ENCODE measurements around the gene RNF115. TPM values are rescaled to one million over a fixed set of nuclear protein-coding genes. Genes with fewer than 3 reads are reported as not detected.

The RNF115 gene
- polyA plus RNA-seq, 1 of the 3 experiments (the other 2 are of a cell fraction), result 4.8 TPM

DNA sequence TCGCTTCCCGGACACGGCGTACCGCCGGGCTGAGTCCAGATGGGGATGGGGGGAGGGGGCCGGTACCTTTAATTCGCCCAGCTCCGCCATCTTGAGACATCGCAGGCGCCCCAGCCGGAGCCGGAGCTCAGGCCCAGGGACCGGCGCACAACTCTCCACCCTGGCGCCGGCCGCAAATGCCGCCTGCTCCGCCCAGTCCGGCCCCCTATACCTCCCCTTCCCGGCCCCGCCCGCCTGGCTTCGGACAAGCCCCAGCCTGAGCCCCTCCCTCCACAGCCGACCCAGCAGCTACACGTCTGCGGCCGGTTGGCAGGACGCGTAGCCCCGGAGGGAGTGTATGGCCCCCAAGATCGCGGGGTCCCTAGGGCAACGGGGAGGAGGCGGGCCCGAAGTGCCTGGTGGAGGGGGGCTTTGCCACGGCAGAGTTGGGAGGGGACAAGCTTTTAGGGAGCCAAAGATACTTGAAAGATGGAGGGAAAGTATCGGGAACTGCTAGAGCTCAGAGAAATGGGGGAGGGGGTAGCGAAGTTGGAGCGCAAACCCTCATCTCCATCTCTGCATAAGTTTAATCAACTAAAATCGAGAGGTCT lies 35.1 kb upstream of the RNF115 start, which contains the start of gene PIAS3:
Gene PIAS3, minus strand, starts transcription at position 181 of the 590 bp plus-strand sequence. Its CDS starts 91 bp downstream, at position 90.
- Histone ChIP-seq H3K27ac (ENCODE audit: low read depth in 2 of 2, low read length in 1 of 2) (peak within 1 kb of the TSS; percentile 83 to 95), H3K27me3 (ENCODE audit: insufficient read depth) (no peaks in the 10 kb centered on the region), H2AFZ (ENCODE audit: low read depth) (peak within 1 kb of the TSS; percentile 88), H3K9me2 (no peaks in the 10 kb centered on the region), H3K9ac (peak within 1 kb of the TSS; percentile 77), H3K36me3 (replicated peaks in 1 of 2; ENCODE audit: control insufficient read depth in 1 of 2, insufficient read depth in 2 of 2, low read length in 1 of 2) (peaks cover 21 to 23% of the 10 kb centered on the region in 2 experiments), H3K79me2 (ENCODE audit: insufficient read depth) (peaks cover 20% of the 10 kb centered on the region), H3F3A (replicated peaks; ENCODE audit: insufficient read depth) (no peaks in the 10 kb centered on the region), H3K4me1 (ENCODE audit: control insufficient read depth in 1 of 2, insufficient read depth in 2 of 2, low read depth in 1 of 2, low read length in 1 of 2) (peaks cover 8 to 9% of the 10 kb centered on the region in 2 experiments; a peak in 3 of 4 replicates), H3K9me3 (no peaks in the 10 kb centered on the region), H4K20me1 (ENCODE audit: insufficient read depth) (no peaks in the 10 kb centered on the region; the same call in 1 of the 2 replicates), H3K4me2 (peak within 1 kb of the TSS; percentile 76), H3K4me3 (ENCODE audit: low read depth in 2 of 2, low read length in 1 of 2) (peak within 1 kb of the TSS; percentile 66 to 83)
- 1% methylated on average over 18 of the region's 42 CpGs for WGBS (ENCODE audit: low lambda C conversion rate)
- ChIA-PET POLR2A (interaction anchor here (0.9 to 4.6 kb wide), 13 partner anchors 9 to 176 kb away, joined by 3 to 66 read pairs (median 4); partner anchors contain the start of genes ANKRD34A, ANKRD35, LIX1L and NUDT17), CTCF (interaction anchor here (0.5 to 9.4 kb wide), 12 partner anchors 9 to 148 kb away, joined by 3 to 162 read pairs (median 4); partner anchors contain the start of genes LIX1L and NUDT17)
- peak; percentile 98 for DNase-seq
- peak; percentile 38; the same call in 1 of the 2 replicates for TF ChIP-seq MXI1 (IDR thresholded peaks at IDR 0.05; ENCODE audit: low read depth, low read length)
- TF ChIP-seq RFX5 (IDR thresholded peaks at IDR 0.05; ENCODE audit: low read length), result no peak
- no peak for TF ChIP-seq NFIC (IDR thresholded peaks at IDR 0.05; ENCODE audit: borderline replicate concordance)
- TF ChIP-seq SIN3A (IDR thresholded peaks at IDR 0.05; ENCODE audit: borderline replicate concordance, low read depth, low read length), result peak; percentile 40; the same call in 1 of the 2 replicates
- TF ChIP-seq GATA2 (CRISPR knock-in tag; IDR thresholded peaks at IDR 0.05), result no peak
- TF ChIP-seq, protein P1, sequence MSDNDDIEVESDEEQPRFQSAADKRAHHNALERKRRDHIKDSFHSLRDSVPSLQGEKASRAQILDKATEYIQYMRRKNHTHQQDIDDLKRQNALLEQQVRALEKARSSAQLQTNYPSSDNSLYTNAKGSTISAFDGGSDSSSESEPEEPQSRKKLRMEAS (IDR thresholded peaks at IDR 0.05; ENCODE audit: low read depth), result no peak
- TF ChIP-seq EZH2phosphoT487 (IDR thresholded peaks at IDR 0.05; ENCODE audit: borderline replicate concordance, low read depth), result no peak
- no peak for TF ChIP-seq RCOR1 (IDR thresholded peaks at IDR 0.05; ENCODE audit: low read length)
- TF ChIP-seq, protein P2, sequence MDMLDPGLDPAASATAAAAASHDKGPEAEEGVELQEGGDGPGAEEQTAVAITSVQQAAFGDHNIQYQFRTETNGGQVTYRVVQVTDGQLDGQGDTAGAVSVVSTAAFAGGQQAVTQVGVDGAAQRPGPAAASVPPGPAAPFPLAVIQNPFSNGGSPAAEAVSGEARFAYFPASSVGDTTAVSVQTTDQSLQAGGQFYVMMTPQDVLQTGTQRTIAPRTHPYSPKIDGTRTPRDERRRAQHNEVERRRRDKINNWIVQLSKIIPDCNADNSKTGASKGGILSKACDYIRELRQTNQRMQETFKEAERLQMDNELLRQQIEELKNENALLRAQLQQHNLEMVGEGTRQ (IDR thresholded peaks at IDR 0.05; ENCODE audit: borderline replicate concordance, low read depth, low read length), result no peak
- no peak for TF ChIP-seq RAD21 (IDR thresholded peaks at IDR 0.05; ENCODE audit: low read length)
- TF ChIP-seq TCF12 (IDR thresholded peaks at IDR 0.05), result peak; percentile 18; the same call in 1 of the 2 replicates
- TF ChIP-seq, protein P3, sequence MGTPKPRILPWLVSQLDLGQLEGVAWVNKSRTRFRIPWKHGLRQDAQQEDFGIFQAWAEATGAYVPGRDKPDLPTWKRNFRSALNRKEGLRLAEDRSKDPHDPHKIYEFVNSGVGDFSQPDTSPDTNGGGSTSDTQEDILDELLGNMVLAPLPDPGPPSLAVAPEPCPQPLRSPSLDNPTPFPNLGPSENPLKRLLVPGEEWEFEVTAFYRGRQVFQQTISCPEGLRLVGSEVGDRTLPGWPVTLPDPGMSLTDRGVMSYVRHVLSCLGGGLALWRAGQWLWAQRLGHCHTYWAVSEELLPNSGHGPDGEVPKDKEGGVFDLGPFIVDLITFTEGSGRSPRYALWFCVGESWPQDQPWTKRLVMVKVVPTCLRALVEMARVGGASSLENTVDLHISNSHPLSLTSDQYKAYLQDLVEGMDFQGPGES (IDR thresholded peaks at IDR 0.05; ENCODE audit: low read depth, low read length), result peak; percentile 50
- TF ChIP-seq, protein P4, sequence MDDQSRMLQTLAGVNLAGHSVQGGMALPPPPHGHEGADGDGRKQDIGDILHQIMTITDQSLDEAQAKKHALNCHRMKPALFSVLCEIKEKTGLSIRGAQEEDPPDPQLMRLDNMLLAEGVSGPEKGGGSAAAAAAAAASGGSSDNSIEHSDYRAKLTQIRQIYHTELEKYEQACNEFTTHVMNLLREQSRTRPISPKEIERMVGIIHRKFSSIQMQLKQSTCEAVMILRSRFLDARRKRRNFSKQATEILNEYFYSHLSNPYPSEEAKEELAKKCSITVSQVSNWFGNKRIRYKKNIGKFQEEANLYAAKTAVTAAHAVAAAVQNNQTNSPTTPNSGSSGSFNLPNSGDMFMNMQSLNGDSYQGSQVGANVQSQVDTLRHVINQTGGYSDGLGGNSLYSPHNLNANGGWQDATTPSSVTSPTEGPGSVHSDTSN (IDR thresholded peaks at IDR 0.05), result no peak; the same call in 1 of the 2 replicates
- TF ChIP-seq, protein P5, sequence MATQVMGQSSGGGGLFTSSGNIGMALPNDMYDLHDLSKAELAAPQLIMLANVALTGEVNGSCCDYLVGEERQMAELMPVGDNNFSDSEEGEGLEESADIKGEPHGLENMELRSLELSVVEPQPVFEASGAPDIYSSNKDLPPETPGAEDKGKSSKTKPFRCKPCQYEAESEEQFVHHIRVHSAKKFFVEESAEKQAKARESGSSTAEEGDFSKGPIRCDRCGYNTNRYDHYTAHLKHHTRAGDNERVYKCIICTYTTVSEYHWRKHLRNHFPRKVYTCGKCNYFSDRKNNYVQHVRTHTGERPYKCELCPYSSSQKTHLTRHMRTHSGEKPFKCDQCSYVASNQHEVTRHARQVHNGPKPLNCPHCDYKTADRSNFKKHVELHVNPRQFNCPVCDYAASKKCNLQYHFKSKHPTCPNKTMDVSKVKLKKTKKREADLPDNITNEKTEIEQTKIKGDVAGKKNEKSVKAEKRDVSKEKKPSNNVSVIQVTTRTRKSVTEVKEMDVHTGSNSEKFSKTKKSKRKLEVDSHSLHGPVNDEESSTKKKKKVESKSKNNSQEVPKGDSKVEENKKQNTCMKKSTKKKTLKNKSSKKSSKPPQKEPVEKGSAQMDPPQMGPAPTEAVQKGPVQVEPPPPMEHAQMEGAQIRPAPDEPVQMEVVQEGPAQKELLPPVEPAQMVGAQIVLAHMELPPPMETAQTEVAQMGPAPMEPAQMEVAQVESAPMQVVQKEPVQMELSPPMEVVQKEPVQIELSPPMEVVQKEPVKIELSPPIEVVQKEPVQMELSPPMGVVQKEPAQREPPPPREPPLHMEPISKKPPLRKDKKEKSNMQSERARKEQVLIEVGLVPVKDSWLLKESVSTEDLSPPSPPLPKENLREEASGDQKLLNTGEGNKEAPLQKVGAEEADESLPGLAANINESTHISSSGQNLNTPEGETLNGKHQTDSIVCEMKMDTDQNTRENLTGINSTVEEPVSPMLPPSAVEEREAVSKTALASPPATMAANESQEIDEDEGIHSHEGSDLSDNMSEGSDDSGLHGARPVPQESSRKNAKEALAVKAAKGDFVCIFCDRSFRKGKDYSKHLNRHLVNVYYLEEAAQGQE (IDR thresholded peaks at IDR 0.05; ENCODE audit: low read depth, low read length), result 0 out of 2 replicates have a peak, but pooled peaks have one; percentile 1
- peak; percentile 32 for TF ChIP-seq CHD2 (IDR thresholded peaks at IDR 0.05; ENCODE audit: low read length, partially characterized antibody)
- no peak for TF ChIP-seq TEAD4 (IDR thresholded peaks at IDR 0.05; ENCODE audit: borderline replicate concordance, insufficient read depth)
- peak; percentile 69 for TF ChIP-seq TAF1 (IDR thresholded peaks at IDR 0.05; ENCODE audit: borderline replicate concordance, low read depth, low read length)
- TF ChIP-seq NRF1 (IDR thresholded peaks at IDR 0.05; ENCODE audit: low read depth, low read length), result peak; percentile 38; the same call in 1 of the 2 replicates
- no peak for TF ChIP-seq FOXJ3 (CRISPR knock-in tag; IDR thresholded peaks at IDR 0.05)
- TF ChIP-seq, protein P6, sequence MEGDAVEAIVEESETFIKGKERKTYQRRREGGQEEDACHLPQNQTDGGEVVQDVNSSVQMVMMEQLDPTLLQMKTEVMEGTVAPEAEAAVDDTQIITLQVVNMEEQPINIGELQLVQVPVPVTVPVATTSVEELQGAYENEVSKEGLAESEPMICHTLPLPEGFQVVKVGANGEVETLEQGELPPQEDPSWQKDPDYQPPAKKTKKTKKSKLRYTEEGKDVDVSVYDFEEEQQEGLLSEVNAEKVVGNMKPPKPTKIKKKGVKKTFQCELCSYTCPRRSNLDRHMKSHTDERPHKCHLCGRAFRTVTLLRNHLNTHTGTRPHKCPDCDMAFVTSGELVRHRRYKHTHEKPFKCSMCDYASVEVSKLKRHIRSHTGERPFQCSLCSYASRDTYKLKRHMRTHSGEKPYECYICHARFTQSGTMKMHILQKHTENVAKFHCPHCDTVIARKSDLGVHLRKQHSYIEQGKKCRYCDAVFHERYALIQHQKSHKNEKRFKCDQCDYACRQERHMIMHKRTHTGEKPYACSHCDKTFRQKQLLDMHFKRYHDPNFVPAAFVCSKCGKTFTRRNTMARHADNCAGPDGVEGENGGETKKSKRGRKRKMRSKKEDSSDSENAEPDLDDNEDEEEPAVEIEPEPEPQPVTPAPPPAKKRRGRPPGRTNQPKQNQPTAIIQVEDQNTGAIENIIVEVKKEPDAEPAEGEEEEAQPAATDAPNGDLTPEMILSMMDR (IDR thresholded peaks at IDR 0.05), result no peak
- TF ChIP-seq ELF1 (IDR thresholded peaks at IDR 0.05), result no peak
- TF ChIP-seq POLR2AphosphoS5 (IDR thresholded peaks at IDR 0.05; ENCODE audit: low read depth, low read length), result peak; percentile 50; the same call in 1 of the 2 replicates
- no peak for TF ChIP-seq SMC3 (IDR thresholded peaks at IDR 0.05; ENCODE audit: low read depth, low read length)
- TF ChIP-seq RXRA (IDR thresholded peaks at IDR 0.05; ENCODE audit: borderline replicate concordance, low read depth), result no peak
- no peak for TF ChIP-seq JUND (IDR thresholded peaks at IDR 0.05)
